K562 (cell line): ENCODE results near the gene ZNF275. TPM values are rescaled to one million over a fixed set of nuclear protein-coding genes. Genes with fewer than 3 reads are reported as not detected.

ENCODE experiments used
- CBX8 ChIP-seq: fragments of 200-600 bp; sonication (generic); IDR thresholded peaks from 2 replicates; pipeline ENCODE4 v1.6.1; 2012; ENCODE audit warnings: borderline replicate concordance, mixed run types, low read depth, mild to moderate bottlenecking, moderate library complexity, mixed read lengths, low read length, control low read depth, inconsistent platforms; ENCODE audit not compliant: poor library complexity, severe bottlenecking; ENCODE audit errors: extremely low read depth
- DPF2 ChIP-seq: fragments of 450-650 bp; IDR thresholded peaks from 2 replicates; pipeline ENCODE4 v1.6.1; 2016
- HIVEP1 ChIP-seq: fragments of 250-450 bp; sonication (Bioruptor Pico); IDR thresholded peaks from 2 replicates; pipeline ENCODE4 v1.4.0; 2020; ENCODE audit warnings: mild to moderate bottlenecking
- NCOR1 ChIP-seq: fragments of 450-650 bp; IDR thresholded peaks from 2 replicates; pipeline ENCODE4 v1.6.1; 2016; ENCODE audit warnings: mild to moderate bottlenecking, moderate library complexity
- NFATC3 ChIP-seq: fragments of 450-650 bp; IDR thresholded peaks from 2 replicates; pipeline ENCODE4 v1.6.1; 2017; ENCODE audit warnings: mild to moderate bottlenecking
- POLR2AphosphoS2 ChIP-seq: IDR thresholded peaks from 2 replicates; pipeline ENCODE4 v1.6.1; 2012; ENCODE audit warnings: low read length, improper control_type of control experiment
- SP2 ChIP-seq: IDR thresholded peaks from 2 replicates; pipeline ENCODE4 v1.6.1; 2011; ENCODE audit warnings: mild to moderate bottlenecking, low read depth, low read length, moderate library complexity; ENCODE audit not compliant: poor library complexity, severe bottlenecking; ENCODE audit errors: extremely low read depth
- TAF9B ChIP-seq: fragments of 450-650 bp; IDR thresholded peaks from 2 replicates; pipeline ENCODE4 v1.6.1; 2018; ENCODE audit warnings: mild to moderate bottlenecking; ENCODE audit not compliant: partially characterized antibody
- TGIF2 ChIP-seq: sonication (generic); formaldehyde crosslinking; IDR thresholded peaks from 2 replicates; pipeline ENCODE4 v1.8.1; 2022; ENCODE audit warnings: mild to moderate bottlenecking, missing genetic modification reagents, moderate library complexity
- U2AF1 ChIP-seq: fragments of 200-400 bp; formaldehyde crosslinking; optimal IDR thresholded peaks from 2 replicates; pipeline ENCODE3; 2017; ENCODE audit warnings: mild to moderate bottlenecking, low read depth, low read length, moderate library complexity
- ZC3H4 ChIP-seq: sonication (generic); formaldehyde crosslinking; IDR thresholded peaks from 2 replicates; pipeline ENCODE4 v1.9.0; 2021; ENCODE audit warnings: missing genetic modification reagents, borderline replicate concordance
- ZNF143 ChIP-seq: sonication (generic); formaldehyde crosslinking; IDR thresholded peaks from 2 replicates; pipeline ENCODE4 v1.9.0; 2022; ENCODE audit warnings: mild to moderate bottlenecking, missing genetic modification reagents
- ZNF431 ChIP-seq: sonication (generic); formaldehyde crosslinking; IDR thresholded peaks from 2 replicates; pipeline ENCODE4 v1.8.0; 2022; ENCODE audit warnings: mild to moderate bottlenecking, missing genetic modification reagents
- polyA plus RNA-seq, 8 experiments: library from polyadenylated mRNA; depleted of rRNA in 4 of 8; stranded (reverse) in 5 of 8; unstranded in 3 of 8; fragments of >200 nt; fragmentation: Nextera tagmentation in 2 of 8; fragmentation: Illumina TruSeq in 1 of 8; extraction: Ambion mirVana in 2 of 8; extraction: Trizol in 1 of 8; gene quantifications; 2 replicates each; pipeline versions ENCODE4 v1.2.1 to v1.2.3, GENCODE V29; 2011 to 2014; ENCODE audit warnings: inconsistent platforms in 1 of 8, missing spikeins in 1 of 8
- total RNA-seq, 7 experiments: library from RNA; depleted of rRNA in 6 of 7; stranded (reverse); fragments of >200 nt in 6 of 7; fragmentation: Illumina TruSeq in 2 of 7; extraction: Trizol in 2 of 7; gene quantifications; 2 replicates each; pipeline versions ENCODE4 v1.2.1 to v1.2.3, GENCODE V29; 2011 to 2021; ENCODE audit warnings: low replicate concordance in 1 of 7
- TF ChIP-seq, protein P1 (sequence below): fragments of 450-650 bp; formaldehyde crosslinking; IDR thresholded peaks from 2 replicates; pipeline ENCODE4 v1.4.0; 2022; ENCODE audit warnings: missing genetic modification characterization
- TF ChIP-seq, protein P2 (sequence below): fragments of 450-650 bp; formaldehyde crosslinking; conservative IDR thresholded peaks from 2 replicates; pipeline ENCODE4 v1.4.0; 2022; ENCODE audit warnings: mild to moderate bottlenecking, missing genetic modification characterization
- TF ChIP-seq, protein P3 (sequence below), 2 experiments: fragments of 450-650 bp; IDR thresholded peaks; 2 replicates each; pipeline ENCODE4 v1.6.1; 2016; ENCODE audit warnings: mild to moderate bottlenecking in 2 of 2, borderline replicate concordance in 1 of 2, low read depth in 1 of 2, moderate library complexity in 1 of 2
- TF ChIP-seq, protein P4 (sequence below): fragments of 250-450 bp; sonication (Bioruptor Pico); IDR thresholded peaks from 2 replicates; pipeline ENCODE4 v1.4.0; 2020; ENCODE audit warnings: mild to moderate bottlenecking, moderate library complexity

The ZNF275 gene
- total and polyA plus RNA-seq, 9 of the 15 experiments (the other 6 are each of a cell fraction or from before 2014, with no cell fraction given), result 2.1 to 19.1 (median 12.0) TPM

DNA sequence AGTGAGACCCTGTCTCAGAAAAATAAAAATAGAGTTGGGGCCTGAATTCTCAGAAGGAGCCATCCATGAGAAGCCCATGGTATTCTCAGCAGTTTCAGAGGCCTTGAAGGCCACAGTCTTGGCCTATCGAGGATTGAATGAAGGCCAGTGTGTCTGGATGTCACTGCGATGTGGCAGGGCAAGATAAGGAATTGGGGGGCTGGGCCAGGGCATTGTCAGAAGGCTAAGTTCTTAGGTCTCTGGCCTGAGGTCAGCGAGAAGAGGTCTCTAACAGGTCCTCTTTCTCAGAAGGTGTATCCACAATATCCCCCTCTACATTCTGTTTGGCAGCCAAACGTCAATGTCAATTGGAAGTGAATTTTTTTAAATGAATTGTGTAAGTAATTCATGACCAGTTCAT, 5.7 kb downstream of the ZNF275 start (continued):
- TF ChIP-seq, protein P1, sequence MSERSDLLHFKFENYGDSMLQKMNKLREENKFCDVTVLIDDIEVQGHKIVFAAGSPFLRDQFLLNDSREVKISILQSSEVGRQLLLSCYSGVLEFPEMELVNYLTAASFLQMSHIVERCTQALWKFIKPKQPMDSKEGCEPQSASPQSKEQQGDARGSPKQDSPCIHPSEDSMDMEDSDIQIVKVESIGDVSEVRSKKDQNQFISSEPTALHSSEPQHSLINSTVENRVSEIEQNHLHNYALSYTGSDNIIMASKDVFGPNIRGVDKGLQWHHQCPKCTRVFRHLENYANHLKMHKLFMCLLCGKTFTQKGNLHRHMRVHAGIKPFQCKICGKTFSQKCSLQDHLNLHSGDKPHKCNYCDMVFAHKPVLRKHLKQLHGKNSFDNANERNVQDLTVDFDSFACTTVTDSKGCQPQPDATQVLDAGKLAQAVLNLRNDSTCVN, result no peak
- TF ChIP-seq, protein P2, sequence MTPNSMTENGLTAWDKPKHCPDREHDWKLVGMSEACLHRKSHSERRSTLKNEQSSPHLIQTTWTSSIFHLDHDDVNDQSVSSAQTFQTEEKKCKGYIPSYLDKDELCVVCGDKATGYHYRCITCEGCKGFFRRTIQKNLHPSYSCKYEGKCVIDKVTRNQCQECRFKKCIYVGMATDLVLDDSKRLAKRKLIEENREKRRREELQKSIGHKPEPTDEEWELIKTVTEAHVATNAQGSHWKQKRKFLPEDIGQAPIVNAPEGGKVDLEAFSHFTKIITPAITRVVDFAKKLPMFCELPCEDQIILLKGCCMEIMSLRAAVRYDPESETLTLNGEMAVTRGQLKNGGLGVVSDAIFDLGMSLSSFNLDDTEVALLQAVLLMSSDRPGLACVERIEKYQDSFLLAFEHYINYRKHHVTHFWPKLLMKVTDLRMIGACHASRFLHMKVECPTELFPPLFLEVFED (CRISPR knock-in tag), result no peak
- TF ChIP-seq ZNF431 (no peak), HIVEP1 (CRISPR knock-in tag) (no peak), NFATC3 (no peak), POLR2AphosphoS2 (no peak), CBX8 (no peak), TAF9B (no peak), TGIF2 (no peak), ZNF143 (CRISPR knock-in tag) (no peak), U2AF1 (no peak), SP2 (no peak), DPF2 (peak; percentile 58; the same call in 1 of the 2 replicates), ZC3H4 (CRISPR knock-in tag) (no peak), NCOR1 (peak; percentile 50)
- TF ChIP-seq, protein P3, sequence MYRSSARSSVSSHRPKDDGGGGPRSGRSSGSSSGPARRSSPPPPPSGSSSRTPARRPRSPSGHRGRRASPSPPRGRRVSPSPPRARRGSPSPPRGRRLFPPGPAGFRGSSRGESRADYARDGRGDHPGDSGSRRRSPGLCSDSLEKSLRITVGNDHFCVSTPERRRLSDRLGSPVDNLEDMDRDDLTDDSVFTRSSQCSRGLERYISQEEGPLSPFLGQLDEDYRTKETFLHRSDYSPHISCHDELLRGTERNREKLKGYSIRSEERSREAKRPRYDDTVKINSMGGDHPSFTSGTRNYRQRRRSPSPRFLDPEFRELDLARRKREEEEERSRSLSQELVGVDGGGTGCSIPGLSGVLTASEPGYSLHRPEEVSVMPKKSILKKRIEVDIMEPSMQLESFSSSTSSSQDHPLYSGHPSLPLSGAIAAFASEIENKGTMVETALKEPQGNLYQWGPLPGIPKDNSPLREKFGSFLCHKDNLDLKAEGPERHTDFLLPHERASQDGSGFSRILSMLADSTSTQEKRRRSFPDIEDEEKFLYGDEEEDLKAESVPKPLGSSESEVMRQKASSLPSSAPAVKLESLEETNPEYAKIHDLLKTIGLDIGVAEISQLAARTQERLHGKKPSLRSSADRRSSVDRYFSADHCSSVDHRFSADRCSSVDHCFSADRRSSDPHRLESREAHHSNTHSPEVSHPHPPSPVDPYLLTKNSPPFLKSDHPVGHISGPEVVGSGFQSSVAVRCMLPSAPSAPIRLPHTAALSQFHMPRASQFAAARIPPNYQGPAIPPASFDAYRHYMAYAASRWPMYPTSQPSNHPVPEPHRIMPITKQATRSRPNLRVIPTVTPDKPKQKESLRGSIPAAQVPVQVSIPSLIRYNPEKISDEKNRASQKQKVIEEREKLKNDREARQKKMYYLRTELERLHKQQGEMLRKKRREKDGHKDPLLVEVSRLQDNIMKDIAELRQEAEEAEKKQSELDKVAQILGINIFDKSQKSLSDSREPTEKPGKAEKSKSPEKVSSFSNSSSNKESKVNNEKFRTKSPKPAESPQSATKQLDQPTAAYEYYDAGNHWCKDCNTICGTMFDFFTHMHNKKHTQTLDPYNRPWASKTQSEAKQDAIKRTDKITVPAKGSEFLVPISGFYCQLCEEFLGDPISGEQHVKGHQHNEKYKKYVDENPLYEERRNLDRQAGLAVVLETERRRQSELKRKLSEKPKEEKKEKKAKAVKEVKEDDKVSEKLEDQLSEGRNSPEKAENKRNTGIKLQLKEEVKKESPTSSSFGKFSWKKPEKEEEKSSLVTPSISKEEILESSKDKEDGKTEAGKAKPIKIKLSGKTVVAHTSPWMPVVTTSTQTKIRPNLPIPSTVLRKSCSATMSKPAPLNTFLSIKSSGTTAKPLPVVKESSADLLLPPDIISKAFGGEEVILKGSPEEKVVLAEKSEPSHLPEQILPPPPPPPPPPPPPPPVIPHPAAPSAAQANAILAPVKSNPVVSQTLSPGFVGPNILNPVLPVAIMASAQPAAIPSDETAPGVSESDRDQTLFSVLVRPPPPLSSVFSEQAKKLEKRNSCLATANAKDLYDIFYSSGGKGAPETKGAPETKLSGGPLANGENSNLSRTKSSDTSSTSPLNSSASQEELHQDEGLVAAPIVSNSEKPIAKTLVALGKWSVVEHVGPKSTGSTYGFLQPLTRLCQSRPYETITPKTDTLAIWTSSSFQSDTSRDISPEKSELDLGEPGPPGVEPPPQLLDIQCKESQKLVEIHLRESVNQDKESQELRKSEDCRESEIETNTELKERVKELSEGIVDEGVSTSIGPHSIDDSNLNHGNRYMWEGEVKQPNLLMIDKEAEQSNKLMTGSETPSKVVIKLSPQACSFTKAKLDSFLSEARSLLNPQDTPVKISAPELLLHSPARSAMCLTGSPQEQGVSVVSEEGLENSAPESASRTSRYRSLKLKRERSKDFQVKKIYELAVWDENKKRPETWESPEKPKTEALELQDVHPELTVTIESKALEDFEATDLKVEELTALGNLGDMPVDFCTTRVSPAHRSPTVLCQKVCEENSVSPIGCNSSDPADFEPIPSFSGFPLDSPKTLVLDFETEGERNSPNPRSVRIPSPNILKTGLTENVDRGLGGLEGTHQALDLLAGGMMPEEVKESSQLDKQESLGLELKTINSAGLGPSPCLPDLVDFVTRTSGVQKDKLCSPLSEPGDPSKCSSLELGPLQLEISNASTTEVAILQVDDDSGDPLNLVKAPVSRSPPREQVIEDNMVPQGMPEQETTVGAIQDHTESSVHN (IDR thresholded peaks at IDR 0.05; ENCODE audit: borderline replicate concordance in 1 of 2, low read depth in 1 of 2), result no peak
- TF ChIP-seq, protein P4, sequence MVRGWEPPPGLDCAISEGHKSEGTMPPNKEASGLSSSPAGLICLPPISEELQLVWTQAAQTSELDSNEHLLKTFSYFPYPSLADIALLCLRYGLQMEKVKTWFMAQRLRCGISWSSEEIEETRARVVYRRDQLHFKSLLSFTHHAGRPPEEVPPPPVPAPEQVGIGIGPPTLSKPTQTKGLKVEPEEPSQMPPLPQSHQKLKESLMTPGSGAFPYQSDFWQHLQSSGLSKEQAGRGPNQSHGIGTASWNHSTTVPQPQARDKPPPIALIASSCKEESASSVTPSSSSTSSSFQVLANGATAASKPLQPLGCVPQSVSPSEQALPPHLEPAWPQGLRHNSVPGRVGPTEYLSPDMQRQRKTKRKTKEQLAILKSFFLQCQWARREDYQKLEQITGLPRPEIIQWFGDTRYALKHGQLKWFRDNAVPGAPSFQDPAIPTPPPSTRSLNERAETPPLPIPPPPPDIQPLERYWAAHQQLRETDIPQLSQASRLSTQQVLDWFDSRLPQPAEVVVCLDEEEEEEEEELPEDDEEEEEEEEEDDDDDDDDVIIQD (CRISPR knock-in tag), result no peak
